HEK293T (cell line): Measurements from ENCODE around the gene FGD2.

Source experiments
- LEF1 ChIP-seq: fragments of 450-650 bp; IDR thresholded peaks from 2 replicates; pipeline ENCODE4 v1.6.1; 2017; ENCODE audit warnings: mild to moderate bottlenecking, borderline replicate concordance
- TF ChIP-seq, protein P1 (sequence below): fragments of 450-650 bp; IDR thresholded peaks from 2 replicates; pipeline ENCODE4 v1.6.1; 2016

DNA sequence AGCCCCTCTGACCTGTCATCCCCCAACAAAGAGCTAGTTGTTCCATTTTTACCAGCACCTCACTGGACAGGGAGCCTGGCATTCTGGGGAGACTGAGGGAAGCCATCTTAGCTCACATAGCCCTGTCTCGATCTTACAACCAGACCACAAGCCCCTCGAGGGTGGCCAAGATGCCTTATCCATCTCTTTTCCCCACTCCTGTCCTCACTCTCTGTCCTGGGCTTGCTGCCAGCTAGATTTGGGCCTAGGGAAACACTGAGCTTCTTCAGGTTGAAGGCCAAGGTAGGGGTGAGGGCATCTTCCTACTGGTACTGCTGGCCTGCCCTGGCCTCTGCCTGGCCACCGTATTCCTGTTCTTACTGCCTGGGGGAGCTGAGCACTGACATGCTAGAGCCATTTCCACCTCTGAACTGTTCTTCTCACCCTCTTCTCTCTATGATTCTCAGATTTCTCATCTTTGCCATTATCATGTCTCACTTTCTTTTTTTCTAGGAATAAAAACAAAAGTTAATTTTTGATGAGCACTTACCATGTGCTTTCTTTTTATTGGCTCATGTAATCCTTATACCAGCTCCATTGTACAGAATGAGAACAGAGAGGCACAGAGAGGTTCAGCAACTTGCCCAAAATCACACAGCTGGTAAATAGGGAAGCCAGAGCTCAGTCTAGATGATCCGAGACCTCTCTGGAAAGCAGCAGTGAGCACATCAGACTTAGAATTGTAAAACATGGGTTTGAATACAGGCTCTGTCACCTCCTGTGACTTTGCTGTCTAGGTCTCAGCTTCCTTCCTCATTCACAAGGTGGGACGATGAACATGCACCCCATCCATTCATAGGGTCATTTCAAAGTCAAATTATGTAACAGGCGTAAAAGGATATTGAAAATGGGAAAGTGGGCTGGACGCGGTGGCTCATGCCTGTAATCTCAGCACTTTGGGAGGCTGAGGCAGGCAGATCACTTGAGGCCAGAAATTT, 28.7 kb downstream of the FGD2 start:
- TF ChIP-seq, protein P1, sequence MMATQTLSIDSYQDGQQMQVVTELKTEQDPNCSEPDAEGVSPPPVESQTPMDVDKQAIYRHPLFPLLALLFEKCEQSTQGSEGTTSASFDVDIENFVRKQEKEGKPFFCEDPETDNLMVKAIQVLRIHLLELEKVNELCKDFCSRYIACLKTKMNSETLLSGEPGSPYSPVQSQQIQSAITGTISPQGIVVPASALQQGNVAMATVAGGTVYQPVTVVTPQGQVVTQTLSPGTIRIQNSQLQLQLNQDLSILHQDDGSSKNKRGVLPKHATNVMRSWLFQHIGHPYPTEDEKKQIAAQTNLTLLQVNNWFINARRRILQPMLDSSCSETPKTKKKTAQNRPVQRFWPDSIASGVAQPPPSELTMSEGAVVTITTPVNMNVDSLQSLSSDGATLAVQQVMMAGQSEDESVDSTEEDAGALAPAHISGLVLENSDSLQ = no peak
- TF ChIP-seq LEF1 = no peak
